ENCODE data around the gene DIDO1. TPM values are rescaled to one million over a fixed set of nuclear protein-coding genes. Genes with fewer than 3 reads are reported as not detected.
A peak's percentile ranks its signal among the peaks of the same experiment; 100 is the strongest.
"Not testable (repeated sequence)": the region's sequence is repeated elsewhere in the genome, so short reads cannot be mapped to it uniquely, and the experiment has no call there.

Gene DIDO1
- total RNA-seq, 1 donor from 2014 or later, result 60.5 TPM

DNA sequence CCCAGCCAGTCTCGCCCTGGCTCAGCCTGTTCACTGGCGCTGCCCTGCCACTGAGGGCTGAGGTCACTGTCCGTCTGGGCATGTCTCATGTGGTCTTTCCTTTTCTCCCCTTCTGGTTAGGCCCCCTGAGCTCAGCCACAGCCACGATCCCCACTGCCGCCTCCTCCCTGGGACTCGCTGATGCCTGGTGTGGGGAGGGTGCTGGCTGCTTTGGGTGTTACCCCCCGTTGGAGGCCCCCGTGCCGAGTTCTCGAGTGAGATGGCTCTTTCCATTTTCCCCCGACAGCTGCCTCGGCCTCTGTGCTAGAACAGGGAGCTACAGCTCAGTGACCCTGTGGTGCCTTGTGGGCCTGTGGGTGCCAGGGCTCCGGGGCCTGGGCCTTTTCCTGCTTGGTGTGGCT lies 49.8 kb downstream of the DIDO1 start:
- Mint-ChIP-seq H3K36me3 (ENCODE audit: low read depth) (peaks cover 2% of the 10 kb centered on the region), H3K27me3 (ENCODE audit: insufficient read depth) (peaks cover 3% of the 10 kb centered on the region), H3K27ac (peak overlapping the region; percentile 29), H3K4me3 (no peak overlapping the region), H3K9me3 (no peaks in the 10 kb centered on the region), H3K4me1 (ENCODE audit: low read depth) (peaks cover 9% of the 10 kb centered on the region)
- intact Hi-C loops (cut with micrococcal nuclease), result no loop called here
- DNase-seq (ENCODE audit: low spot score), result no peak

- peaks cover 9% of the 10 kb centered on the region for H3K4me1 Mint-ChIP-seq (ENCODE audit: low read depth)
- no peak overlapping the region for H3K27ac Mint-ChIP-seq
- H3K4me3 Mint-ChIP-seq, result no peak overlapping the region
- intact Hi-C loops (cut with micrococcal nuclease), result no loop called here
- peaks cover 3% of the 10 kb centered on the region for H3K27me3 Mint-ChIP-seq (ENCODE audit: insufficient read depth)
- no peaks in the 10 kb centered on the region for H3K9me3 Mint-ChIP-seq
- no peaks in the 10 kb centered on the region for H3K36me3 Mint-ChIP-seq (ENCODE audit: low read depth)
- no peak for DNase-seq (ENCODE audit: low spot score)
Observed at GRCh38 chr20:62875419-62876361, 50.6 kb downstream of the DIDO1 start.

GRCh38 chr20:62874964-62875344 lies 51.4 kb downstream of the DIDO1 start:
- Mint-ChIP-seq H3K27me3 (ENCODE audit: insufficient read depth) (peaks cover 3% of the 10 kb centered on the region), H3K4me1 (ENCODE audit: low read depth) (peaks cover 9% of the 10 kb centered on the region), H3K27ac (peak overlapping the region; percentile 58), H3K9me3 (no peaks in the 10 kb centered on the region), H3K36me3 (ENCODE audit: low read depth) (no peaks in the 10 kb centered on the region), H3K4me3 (no peak overlapping the region)
- DNase-seq (ENCODE audit: low spot score), result no peak
- intact Hi-C loops (cut with micrococcal nuclease), result no loop called here

DNA sequence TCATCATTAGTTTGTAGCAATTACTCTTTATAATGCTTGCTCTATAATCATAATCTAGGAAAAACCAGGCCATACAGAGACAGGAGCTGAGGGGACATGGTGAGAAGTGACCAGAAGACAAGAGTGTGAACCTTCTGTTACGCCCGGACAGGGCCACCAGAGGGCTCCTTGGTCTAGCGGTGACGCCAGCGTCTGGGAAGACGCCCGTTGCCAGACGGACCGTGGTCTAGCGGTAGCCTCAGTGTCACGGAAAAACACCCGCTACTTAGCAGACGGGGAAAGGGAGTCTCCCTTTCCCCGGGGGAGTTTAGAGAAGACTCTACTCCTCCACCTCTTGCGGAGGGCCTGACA lies 52.6 kb downstream of the DIDO1 start:
- not testable (repeated sequence) for H3K36me3 Mint-ChIP-seq (ENCODE audit: low read depth); H3K4me3 Mint-ChIP-seq; H3K9me3 Mint-ChIP-seq; H3K27ac Mint-ChIP-seq; H3K27me3 Mint-ChIP-seq (ENCODE audit: insufficient read depth); H3K4me1 Mint-ChIP-seq (ENCODE audit: low read depth); DNase-seq (ENCODE audit: low spot score)
- intact Hi-C loops (cut with micrococcal nuclease), result loop anchor here (1.0 kb wide), 1 partner anchor 136 kb away; no protein-coding TSS in a partner anchor

GRCh38 chr20:62873280-62873679 lies 53.0 kb downstream of the DIDO1 start:
- DNase-seq (ENCODE audit: low spot score), result no peak
- H3K9me3 Mint-ChIP-seq, result no peaks in the 10 kb centered on the region
- no peak overlapping the region for H3K27ac Mint-ChIP-seq
- intact Hi-C loops (cut with micrococcal nuclease), result loop anchor here (1.0 kb wide), 1 partner anchor 136 kb away; no protein-coding TSS in a partner anchor
- peaks cover 9% of the 10 kb centered on the region for H3K4me1 Mint-ChIP-seq (ENCODE audit: low read depth)
- peaks cover 3% of the 10 kb centered on the region for H3K27me3 Mint-ChIP-seq (ENCODE audit: insufficient read depth)
- H3K4me3 Mint-ChIP-seq, result no peak overlapping the region
- no peaks in the 10 kb centered on the region for H3K36me3 Mint-ChIP-seq (ENCODE audit: low read depth)

GRCh38 chr20:62872862-62873261 lies 53.4 kb downstream of the DIDO1 start:
- H3K27ac Mint-ChIP-seq, result no peak overlapping the region
- no peaks in the 10 kb centered on the region for H3K36me3 Mint-ChIP-seq (ENCODE audit: low read depth)
- H3K4me1 Mint-ChIP-seq (ENCODE audit: low read depth), result peaks cover 9% of the 10 kb centered on the region
- H3K4me3 Mint-ChIP-seq, result no peak overlapping the region
- no peaks in the 10 kb centered on the region for H3K9me3 Mint-ChIP-seq
- DNase-seq (ENCODE audit: low spot score), result no peak
- peaks cover 3% of the 10 kb centered on the region for H3K27me3 Mint-ChIP-seq (ENCODE audit: insufficient read depth)
- intact Hi-C loops (cut with micrococcal nuclease), result loop anchor here (1.0 kb wide), 1 partner anchor 136 kb away; no protein-coding TSS in a partner anchor

GRCh38 chr20:62872184-62872847 lies 54.0 kb downstream of the DIDO1 start:
- peaks cover 5% of the 10 kb centered on the region for H3K27me3 Mint-ChIP-seq (ENCODE audit: insufficient read depth)
- H3K9me3 Mint-ChIP-seq, result no peaks in the 10 kb centered on the region
- no peak overlapping the region for H3K4me3 Mint-ChIP-seq
- intact Hi-C loops (cut with micrococcal nuclease), result no loop called here
- H3K4me1 Mint-ChIP-seq (ENCODE audit: low read depth), result peaks cover 9% of the 10 kb centered on the region
- no peaks in the 10 kb centered on the region for H3K36me3 Mint-ChIP-seq (ENCODE audit: low read depth)
- no peak overlapping the region for H3K27ac Mint-ChIP-seq
- DNase-seq (ENCODE audit: low spot score), result no peak

GRCh38 chr20:62864207-62864606 lies 62.1 kb downstream of the DIDO1 start:
- peaks cover 6% of the 10 kb centered on the region for H3K4me1 Mint-ChIP-seq (ENCODE audit: low read depth)
- peaks cover 27% of the 10 kb centered on the region for H3K27me3 Mint-ChIP-seq (ENCODE audit: insufficient read depth)
- H3K4me3 Mint-ChIP-seq, result no peak overlapping the region

GRCh38 chr20:62861726-62862336 lies 64.5 kb downstream of the DIDO1 start, which contains the start of gene TCFL5:
Gene TCFL5, minus strand, starts transcription at chr20:62861822. Its CDS starts 152 bp downstream, at chr20:62861670.
- Mint-ChIP-seq H3K4me3 (peak within 1 kb of the TSS; percentile 68), H3K36me3 (ENCODE audit: low read depth) (peaks cover 12% of the 10 kb centered on the region), H3K4me1 (ENCODE audit: low read depth) (peaks cover 6% of the 10 kb centered on the region), H3K27ac (peak within 1 kb of the TSS; percentile 34), H3K27me3 (ENCODE audit: insufficient read depth) (peaks cover 27% of the 10 kb centered on the region), H3K9me3 (no peaks in the 10 kb centered on the region)
- intact Hi-C loops (cut with micrococcal nuclease), result loop anchor here (1.0 to 5.0 kb wide), 4 partner anchors 68 to 559 kb away; partner anchors contain the start of genes ADRM1, CABLES2 and GID8
- peak; percentile 91 for DNase-seq (ENCODE audit: low spot score)

More at GRCh38 chr20:62864207-62864606, 62.1 kb downstream of the DIDO1 start:
- H3K9me3 Mint-ChIP-seq, result no peaks in the 10 kb centered on the region
- no peak for DNase-seq (ENCODE audit: low spot score)
- H3K36me3 Mint-ChIP-seq (ENCODE audit: low read depth), result no peaks in the 10 kb centered on the region
- intact Hi-C loops (cut with micrococcal nuclease), result loop anchor here (5.0 kb wide), 2 partner anchors 73 to 457 kb away; partner anchors contain the start of genes CABLES2 and GID8
- H3K27ac Mint-ChIP-seq, result no peak overlapping the region

DNA sequence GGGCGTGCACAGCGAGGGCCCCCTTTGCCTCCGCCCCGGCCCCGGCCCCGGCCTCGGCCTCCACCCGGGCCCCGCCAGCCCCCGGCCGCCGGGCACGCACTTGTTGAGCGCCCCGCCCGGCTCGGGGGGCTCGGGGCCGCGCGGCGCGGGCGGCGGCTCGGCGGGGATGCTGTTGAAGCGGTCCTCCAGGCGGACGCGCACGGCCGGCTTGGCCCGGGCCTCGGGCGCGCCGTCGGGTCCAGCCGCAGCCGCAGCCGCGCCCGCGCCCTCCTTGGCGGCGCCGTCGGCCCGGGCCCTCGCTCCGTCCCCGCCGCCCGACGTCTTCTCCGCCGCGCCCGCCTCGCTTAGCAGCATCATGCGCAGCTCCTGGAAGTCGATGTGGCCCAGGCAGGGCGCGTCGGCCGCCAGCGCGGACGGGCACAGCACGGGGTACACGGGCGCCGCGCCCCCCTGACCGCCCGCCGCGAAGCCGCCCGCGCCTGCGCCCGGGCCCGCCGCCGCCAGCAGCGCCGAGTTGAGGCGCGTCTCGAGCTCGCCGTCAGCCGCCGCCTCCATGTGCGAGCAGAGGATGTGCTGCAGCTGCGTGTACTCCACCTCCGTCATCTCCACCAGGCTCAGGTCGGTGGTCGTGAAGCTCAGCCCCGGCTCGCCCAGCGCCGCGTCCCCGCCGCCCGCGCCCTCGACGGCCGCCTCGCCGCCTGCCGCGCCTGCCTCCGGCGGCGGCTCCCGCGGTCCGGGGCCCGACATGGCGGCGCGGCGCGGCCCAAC lies 65.2 kb downstream of the DIDO1 start:
- Mint-ChIP-seq H3K4me1 (ENCODE audit: low read depth) (peaks cover 6% of the 10 kb centered on the region), H3K27me3 (ENCODE audit: insufficient read depth) (peaks cover 27% of the 10 kb centered on the region), H3K36me3 (ENCODE audit: low read depth) (peaks cover 12% of the 10 kb centered on the region), H3K4me3 (no peak overlapping the region), H3K9me3 (no peaks in the 10 kb centered on the region), H3K27ac (no peak overlapping the region)
- intact Hi-C loops (cut with micrococcal nuclease), result loop anchor here (1.0 to 5.0 kb wide), 3 partner anchors 67 to 454 kb away; partner anchors contain the start of genes CABLES2 and GID8
- peak; percentile 32 for DNase-seq (ENCODE audit: low spot score)

DNA sequence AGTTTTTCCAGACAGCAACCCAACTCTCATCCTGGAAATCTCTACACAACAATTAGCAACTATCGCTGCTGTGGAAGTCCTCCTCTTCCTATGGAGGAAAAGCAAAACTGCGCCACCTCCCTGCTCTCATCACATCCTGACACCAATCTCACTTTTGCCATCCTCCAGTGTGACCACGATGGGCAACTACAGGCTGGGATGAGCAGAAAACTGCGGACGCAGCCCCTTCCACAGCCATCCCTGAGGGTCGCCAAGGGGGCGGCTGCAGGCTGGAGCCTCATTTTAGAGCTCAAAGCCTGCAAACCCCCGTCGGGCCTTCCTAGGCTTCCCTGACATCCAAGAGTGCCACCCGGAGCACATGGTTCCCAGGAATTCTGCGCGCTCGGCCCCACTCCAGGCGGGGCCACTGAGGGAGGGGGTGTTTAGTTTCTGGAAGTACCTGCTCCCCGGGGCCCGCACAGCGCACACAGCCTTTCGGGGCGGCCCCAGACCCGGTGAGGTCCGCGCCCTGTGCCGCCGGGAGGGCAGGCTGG lies 65.8 kb downstream of the DIDO1 start:
- Mint-ChIP-seq H3K9me3 (no peaks in the 10 kb centered on the region), H3K4me1 (ENCODE audit: low read depth) (peaks cover 6% of the 10 kb centered on the region), H3K36me3 (ENCODE audit: low read depth) (peaks cover 12% of the 10 kb centered on the region), H3K4me3 (peak overlapping the region; percentile 68), H3K27ac (no peak overlapping the region), H3K27me3 (ENCODE audit: insufficient read depth) (peaks cover 26% of the 10 kb centered on the region)
- no peak for DNase-seq (ENCODE audit: low spot score)
- intact Hi-C loops (cut with micrococcal nuclease), result loop anchor here (5.0 kb wide), 2 partner anchors 77 to 453 kb away; partner anchors contain the start of genes CABLES2 and GID8

DNA sequence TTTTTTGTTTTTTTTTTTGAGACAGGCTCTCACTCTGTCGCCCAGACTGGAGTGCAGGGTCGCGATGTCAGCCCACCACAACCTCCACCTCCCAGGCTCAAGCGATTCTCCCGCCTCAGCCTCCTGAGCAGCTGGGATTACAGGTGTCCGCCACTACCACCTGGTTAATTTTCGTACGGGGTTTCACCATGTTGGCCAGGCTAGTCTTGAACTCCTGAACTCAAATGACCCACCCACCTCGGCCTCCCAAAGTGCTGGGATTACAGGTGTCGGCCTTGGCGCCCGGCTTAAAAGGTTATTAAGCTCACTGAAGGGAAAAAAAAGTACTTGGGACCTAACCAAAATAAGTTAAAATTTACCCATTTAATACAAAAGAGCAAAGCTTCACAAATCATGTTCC lies 66.6 kb downstream of the DIDO1 start:
- no peak for DNase-seq (ENCODE audit: low spot score)
- intact Hi-C loops (cut with micrococcal nuclease), result loop anchor here (5.0 kb wide), 2 partner anchors 78 to 452 kb away; partner anchors contain the start of genes CABLES2 and GID8
- Mint-ChIP-seq H3K27ac (no peak overlapping the region), H3K9me3 (no peaks in the 10 kb centered on the region), H3K27me3 (ENCODE audit: insufficient read depth) (peaks cover 21% of the 10 kb centered on the region), H3K4me3 (peak overlapping the region; percentile 68), H3K4me1 (ENCODE audit: low read depth) (peaks cover 6% of the 10 kb centered on the region), H3K36me3 (ENCODE audit: low read depth) (peaks cover 12% of the 10 kb centered on the region)
